Hepatocyte (in vitro differentiated cells): ENCODE measurements around the gene CALHM1. TPM values are rescaled to one million over a fixed set of nuclear protein-coding genes. Genes with fewer than 3 reads are reported as not detected.
A peak's percentile ranks its signal among the peaks of the same experiment; 100 is the strongest.
"Not testable (repeated sequence)": the region's sequence is repeated elsewhere in the genome, so short reads cannot be mapped to it uniquely, and the experiment has no call there.

ENCODE experiments used
- DNase-seq: peaks from one replicate; pipeline ENCODE4 v3.0.0-alpha.2; 2016; ENCODE audit warnings: low spot score
- H2AFZ ChIP-seq: fragments of 200-600 bp; sonication (generic); 2 replicates; pipeline ENCODE4 v1.6.0; 2016; ENCODE audit warnings: antibody characterized with exemption, mild to moderate bottlenecking
- H3K27ac ChIP-seq: fragments of 200-600 bp; sonication (generic); 2 replicates; pipeline ENCODE4 v1.5.1; 2016; ENCODE audit warnings: mild to moderate bottlenecking
- H3K27me3 ChIP-seq: fragments of 200-600 bp; sonication (generic); 2 replicates; pipeline ENCODE4 v1.6.1; 2016
- H3K36me3 ChIP-seq: fragments of 200-600 bp; sonication (generic); replicated peaks from 2 replicates; pipeline ENCODE4 v1.5.1; 2016; ENCODE audit warnings: low read depth; ENCODE audit not compliant: insufficient read depth
- H3K4me1 ChIP-seq: fragments of 200-600 bp; sonication (generic); 2 replicates; pipeline ENCODE4 v1.5.1; 2016; ENCODE audit warnings: mild to moderate bottlenecking, moderate library complexity; ENCODE audit not compliant: insufficient read depth
- H3K4me2 ChIP-seq: fragments of 200-600 bp; sonication (generic); 2 replicates; pipeline ENCODE4 v1.6.0; 2016
- H3K4me3 ChIP-seq: fragments of 200-600 bp; sonication (generic); 2 replicates; pipeline ENCODE4 v1.5.1; 2016; ENCODE audit warnings: mild to moderate bottlenecking
- H3K79me2 ChIP-seq: fragments of 200-600 bp; sonication (generic); 2 replicates; pipeline ENCODE4 v1.6.0; 2017; ENCODE audit warnings: mild to moderate bottlenecking
- H3K9me2 ChIP-seq: fragments of 200-600 bp; sonication (generic); replicated peaks from 2 replicates; pipeline ENCODE4 v1.6.0; 2017; ENCODE audit warnings: mild to moderate bottlenecking; ENCODE audit not compliant: insufficient read depth
- H3K9me3 ChIP-seq: fragments of 200-600 bp; sonication (generic); 2 replicates; pipeline ENCODE4 v1.5.1; 2016; ENCODE audit warnings: low read depth, mild to moderate bottlenecking
- H4K20me1 ChIP-seq: fragments of 200-600 bp; sonication (generic); 2 replicates; pipeline ENCODE4 v1.6.0; 2016; ENCODE audit warnings: mild to moderate bottlenecking; ENCODE audit not compliant: insufficient read depth, poor library complexity, severe bottlenecking
- EZH2 ChIP-seq: fragments of 200-600 bp; sonication (generic); IDR thresholded peaks from 2 replicates; pipeline ENCODE4 v1.6.1; 2016; ENCODE audit warnings: antibody characterized with exemption, mild to moderate bottlenecking, borderline replicate concordance
- EZH2phosphoT487 ChIP-seq: fragments of 200-600 bp; sonication (generic); IDR thresholded peaks from one replicate; pipeline ENCODE4 v1.6.1; 2018; ENCODE audit warnings: antibody characterized with exemption, mild to moderate bottlenecking, low read depth, moderate library complexity; ENCODE audit not compliant: unreplicated experiment, severe bottlenecking
- whole genome bisulfite sequencing: methylation state at CpG from one replicate; pipeline ENCODE4 v1.1.6; 2016; ENCODE audit warnings: low lambda C conversion rate; ENCODE audit errors: missing lambda C conversion rate; 5-methylcytosine and 5-hydroxymethylcytosine counted together
- polyA plus RNA-seq: library from polyadenylated mRNA; unstranded; fragments of >200 nt; fragmentation: Nextera tagmentation; extraction: Ambion mirVana; gene quantifications from 2 replicates; pipeline ENCODE4 v1.2.1, GENCODE V29; 2016
- total RNA-seq: library from RNA; depleted of rRNA; stranded (reverse); fragments of >200 nt; gene quantifications from 2 replicates; pipeline ENCODE4 v1.2.3, GENCODE V29; 2014
- TF ChIP-seq, protein P1 (sequence below): fragments of 200-600 bp; sonication (generic); IDR thresholded peaks from 2 replicates; pipeline ENCODE4 v1.5.1; 2016; ENCODE audit warnings: antibody characterized with exemption, mild to moderate bottlenecking; ENCODE audit not compliant: poor library complexity

CALHM1 gene
- total and polyA plus RNA-seq, 2 experiments from 2014 or later, result 0.11 TPM; not detected in 1

DNA sequence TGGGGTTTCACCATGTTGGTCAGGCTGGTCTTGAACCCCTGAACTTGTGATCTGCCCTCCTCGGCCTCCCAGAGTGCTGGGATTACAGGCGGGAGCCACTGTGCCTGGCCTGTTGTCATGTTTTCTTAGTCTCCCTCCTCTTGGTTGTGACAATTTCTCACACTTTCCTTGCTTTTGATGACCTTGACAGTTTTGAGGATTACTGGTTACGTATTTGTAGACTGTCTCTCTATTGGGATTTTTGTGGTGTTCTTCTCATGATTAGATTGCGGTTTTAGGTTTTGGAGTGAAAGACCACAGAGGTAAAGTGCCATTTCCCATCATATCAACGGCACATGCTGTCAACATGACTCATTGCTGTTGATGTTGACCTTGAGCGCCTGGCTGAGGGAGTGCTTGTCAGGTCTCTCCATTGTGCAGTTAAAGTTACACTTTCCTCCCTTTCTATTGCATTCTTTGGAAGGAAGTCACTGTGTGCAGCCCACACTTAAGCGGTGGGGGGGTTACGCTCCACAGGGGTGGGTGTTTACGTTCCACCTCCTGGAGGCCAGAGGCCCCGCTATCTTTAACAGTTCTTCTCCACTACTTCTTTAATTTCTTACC is 45.6 kb upstream of the CALHM1 start:
- no peak overlapping the region for H3K4me3 ChIP-seq
- H3K4me2 ChIP-seq, result peak overlapping the region; percentile 7
- 33% methylated on average over 10 of the region's 10 CpGs for WGBS
- no peaks in the 10 kb centered on the region for H3K36me3 ChIP-seq
- TF ChIP-seq, protein P1, sequence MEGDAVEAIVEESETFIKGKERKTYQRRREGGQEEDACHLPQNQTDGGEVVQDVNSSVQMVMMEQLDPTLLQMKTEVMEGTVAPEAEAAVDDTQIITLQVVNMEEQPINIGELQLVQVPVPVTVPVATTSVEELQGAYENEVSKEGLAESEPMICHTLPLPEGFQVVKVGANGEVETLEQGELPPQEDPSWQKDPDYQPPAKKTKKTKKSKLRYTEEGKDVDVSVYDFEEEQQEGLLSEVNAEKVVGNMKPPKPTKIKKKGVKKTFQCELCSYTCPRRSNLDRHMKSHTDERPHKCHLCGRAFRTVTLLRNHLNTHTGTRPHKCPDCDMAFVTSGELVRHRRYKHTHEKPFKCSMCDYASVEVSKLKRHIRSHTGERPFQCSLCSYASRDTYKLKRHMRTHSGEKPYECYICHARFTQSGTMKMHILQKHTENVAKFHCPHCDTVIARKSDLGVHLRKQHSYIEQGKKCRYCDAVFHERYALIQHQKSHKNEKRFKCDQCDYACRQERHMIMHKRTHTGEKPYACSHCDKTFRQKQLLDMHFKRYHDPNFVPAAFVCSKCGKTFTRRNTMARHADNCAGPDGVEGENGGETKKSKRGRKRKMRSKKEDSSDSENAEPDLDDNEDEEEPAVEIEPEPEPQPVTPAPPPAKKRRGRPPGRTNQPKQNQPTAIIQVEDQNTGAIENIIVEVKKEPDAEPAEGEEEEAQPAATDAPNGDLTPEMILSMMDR, result no peak
- TF ChIP-seq EZH2, result no peak
- TF ChIP-seq EZH2phosphoT487, result no peak
- no peaks in the 10 kb centered on the region for H3K9me3 ChIP-seq
- no peaks in the 10 kb centered on the region for H3K27me3 ChIP-seq
- H3K9me2 ChIP-seq, result no peaks in the 10 kb centered on the region
- peaks cover 20% of the 10 kb centered on the region for H3K4me1 ChIP-seq
- H3K79me2 ChIP-seq, result no peaks in the 10 kb centered on the region
- H2AFZ ChIP-seq, result no peak overlapping the region
- DNase-seq, result peak; percentile 81
- H3K27ac ChIP-seq, result peak overlapping the region; percentile 73
- H4K20me1 ChIP-seq, result no peaks in the 10 kb centered on the region

DNA sequence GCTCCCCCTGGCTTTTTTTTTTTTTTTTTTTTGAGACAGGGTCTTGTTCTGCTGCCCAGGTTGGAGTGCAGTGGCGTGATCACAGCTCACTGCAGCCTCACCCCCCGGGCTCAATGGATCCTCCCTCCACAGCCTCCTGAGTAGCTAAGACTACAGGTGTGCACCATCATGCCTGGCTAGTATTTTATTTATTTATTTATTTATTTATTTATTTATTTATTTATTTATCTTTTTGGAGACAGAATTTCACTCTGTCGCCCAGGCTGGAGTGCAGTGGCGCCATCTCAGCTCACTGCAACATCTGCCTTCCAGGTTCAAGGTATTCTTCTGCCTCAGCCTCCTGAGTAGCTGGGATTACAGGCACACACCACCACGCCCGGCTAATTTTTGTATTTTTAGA is 45.1 kb upstream of the CALHM1 start:
- not testable (repeated sequence) for H3K4me3 ChIP-seq, DNase-seq, H2AFZ ChIP-seq, H3K36me3 ChIP-seq, H4K20me1 ChIP-seq, H3K27me3 ChIP-seq, H3K9me3 ChIP-seq, H3K79me2 ChIP-seq, H3K4me2 ChIP-seq, H3K9me2 ChIP-seq
- Histone ChIP-seq H3K27ac (peak overlapping the region; percentile 52), H3K4me1 (peaks cover 20% of the 10 kb centered on the region)
- 92% methylated on average over 6 of the region's 6 CpGs for WGBS

DNA sequence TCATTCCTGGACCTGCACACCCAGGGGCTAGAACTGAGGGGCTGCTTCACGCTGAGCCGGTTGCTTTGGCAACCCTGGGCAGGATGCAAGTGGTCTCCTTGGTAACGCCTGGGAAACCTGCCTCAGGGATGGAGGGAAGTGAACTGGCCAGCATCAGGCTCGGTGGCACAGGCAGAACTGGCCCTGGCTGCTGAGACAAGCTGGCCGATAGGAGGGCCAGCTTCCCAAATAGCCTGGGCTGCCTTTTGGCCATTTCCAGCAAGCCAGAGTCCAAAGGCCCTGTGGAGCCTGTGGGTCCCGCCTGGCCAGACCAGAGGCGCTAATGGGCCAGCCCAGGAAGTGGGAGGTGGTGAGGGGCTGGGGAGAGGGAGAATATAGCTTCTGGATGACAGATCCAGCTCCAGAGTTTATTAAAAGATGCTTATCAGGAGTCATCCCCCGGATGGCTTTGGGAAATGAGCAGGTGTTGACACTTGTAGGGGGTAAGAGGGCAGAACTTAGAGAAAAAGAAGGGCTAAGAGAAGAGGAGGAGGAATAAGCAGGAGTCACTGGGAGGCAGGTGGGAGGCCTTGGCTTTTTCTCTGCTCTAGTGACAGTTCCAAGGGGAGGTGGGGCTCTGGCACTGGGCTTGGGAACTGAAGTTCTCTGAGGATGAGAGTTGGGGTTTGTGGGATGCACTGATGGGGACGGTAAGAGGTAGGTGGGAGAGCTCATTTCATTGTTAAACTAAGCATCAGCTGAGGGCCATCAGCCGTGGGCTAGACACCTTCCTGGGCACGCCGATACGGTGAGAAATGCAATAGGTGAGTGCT is 44.4 kb upstream of the CALHM1 start:
- H3K4me3 ChIP-seq, result no peak overlapping the region
- H3K27me3 ChIP-seq, result no peaks in the 10 kb centered on the region
- WGBS, result 79% methylated on average over 12 of the region's 13 CpGs
- DNase-seq, result no peak
- no peaks in the 10 kb centered on the region for H3K9me2 ChIP-seq
- H2AFZ ChIP-seq, result no peak overlapping the region
- no peaks in the 10 kb centered on the region for H3K36me3 ChIP-seq
- TF ChIP-seq, protein P1, result no peak
- TF ChIP-seq EZH2 (no peak), EZH2phosphoT487 (no peak)
- H3K27ac ChIP-seq, result no peak overlapping the region
- no peak overlapping the region for H3K4me2 ChIP-seq
- H3K79me2 ChIP-seq, result no peaks in the 10 kb centered on the region
- peaks cover 13% of the 10 kb centered on the region for H3K4me1 ChIP-seq
- no peaks in the 10 kb centered on the region for H3K9me3 ChIP-seq
- no peaks in the 10 kb centered on the region for H4K20me1 ChIP-seq

DNA sequence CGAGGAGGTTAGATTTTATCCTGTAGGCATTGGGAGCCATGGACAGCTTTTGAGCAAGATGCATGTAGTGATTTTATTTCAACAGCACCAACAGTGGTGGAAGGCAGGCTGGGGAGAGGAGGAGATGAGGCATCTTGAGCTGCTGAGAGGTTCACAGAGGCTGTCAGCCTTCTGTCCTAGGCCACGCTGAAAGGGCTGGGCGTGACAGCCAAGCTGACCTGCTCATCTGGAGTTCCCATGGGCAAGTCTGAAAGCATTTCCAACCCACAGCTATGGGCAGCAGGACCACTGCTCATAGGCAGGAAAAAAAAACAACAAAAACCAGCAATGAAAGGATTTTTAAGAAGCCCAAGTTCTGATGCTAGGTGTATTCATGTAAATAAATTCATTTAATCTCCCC is 42.5 kb upstream of the CALHM1 start:
- H3K79me2 ChIP-seq, result no peaks in the 10 kb centered on the region
- H3K4me1 ChIP-seq, result no peaks in the 10 kb centered on the region
- no peaks in the 10 kb centered on the region for H4K20me1 ChIP-seq
- no peak overlapping the region for H2AFZ ChIP-seq
- H3K9me2 ChIP-seq, result no peaks in the 10 kb centered on the region
- WGBS, result 97% methylated on average over 3 of the region's 3 CpGs
- DNase-seq, result no peak
- no peak overlapping the region for H3K4me3 ChIP-seq
- TF ChIP-seq EZH2phosphoT487 (no peak), EZH2 (no peak)
- TF ChIP-seq, protein P1, result no peak
- H3K27ac ChIP-seq, result no peak overlapping the region
- peaks cover 11% of the 10 kb centered on the region for H3K27me3 ChIP-seq
- no peak overlapping the region for H3K4me2 ChIP-seq
- H3K9me3 ChIP-seq, result no peaks in the 10 kb centered on the region
- H3K36me3 ChIP-seq, result no peaks in the 10 kb centered on the region
